B cell (primary cell): Measurements from ENCODE around the gene GIGYF1. TPM values are rescaled to one million over a fixed set of nuclear protein-coding genes. Genes with fewer than 3 reads are reported as not detected.

Experiments used
- ATAC-seq: fragments of 200-7000 bp; cut with Tn5 transposase; one replicate; pipeline ENCODE4 v1.10.0; 2021; ENCODE audit warnings: low read depth, mild to moderate bottlenecking, moderate number of reproducible peaks, moderate library complexity
- CTCF ChIA-PET: fragments of 350-600 bp; sonication (Branson Sonifier 250); formaldehyde crosslinking; loops from one replicate; lab custom pipeline; 2021; ENCODE audit warnings: antibody characterized with exemption, inconsistent platforms; lab: Charles Lee
- POLR2A ChIA-PET: fragments of 350-600 bp; sonication (Branson Sonifier 250); formaldehyde crosslinking; loops from one replicate; lab custom pipeline; 2021; ENCODE audit warnings: antibody characterized with exemption; lab: Charles Lee
- DNase-seq: peaks from one replicate; pipeline ENCODE4 v3.0.0; 2013
- H2AFZ ChIP-seq: 2 replicates; pipeline ENCODE4 v1.6.1; 2012; ENCODE audit warnings: mild to moderate bottlenecking, low read depth, low read length; ENCODE audit not compliant: insufficient read depth, poor library complexity, severe bottlenecking
- H3K27ac ChIP-seq, 2 donors: 1 replicate in 1 of 2; 2 replicates in 1 of 2; pipeline ENCODE4 v1.5.1; 2012 to 2013; ENCODE audit warnings: low read length in 2 of 2, mild to moderate bottlenecking in 2 of 2, moderate library complexity in 1 of 2
- H3K27me3 ChIP-seq, 4 experiments: fragments of 200-600 bp in 1 of 4; sonication (generic) in 1 of 4; replicated peaks in 1 of 4; 1 replicate in 2 of 4; 2 replicates in 2 of 4; pipeline versions ENCODE4 v1.6.1 to v1.7.0; 2013 to 2016; ENCODE audit warnings: low read length in 3 of 4, mild to moderate bottlenecking in 2 of 4, mixed read lengths in 1 of 4, moderate library complexity in 1 of 4; ENCODE audit not compliant: insufficient read depth in 4 of 4, control insufficient read depth in 3 of 4; ENCODE audit errors: control extremely low read depth in 1 of 4
- H3K36me3 ChIP-seq, 2 experiments: replicated peaks in 1 of 2; 1 replicate in 1 of 2; 2 replicates in 1 of 2; pipeline versions ENCODE4 v1.6.1 to v1.7.1; 2013; ENCODE audit warnings: low read length in 1 of 2; ENCODE audit not compliant: insufficient read depth in 2 of 2, control insufficient read depth in 1 of 2; ENCODE audit errors: control extremely low read depth in 1 of 2, extremely low read depth in 1 of 2
- H3K4me1 ChIP-seq, 2 donors: fragments of 200-600 bp in 1 of 2; sonication (generic) in 1 of 2; 1 replicate in 1 of 2; 2 replicates in 1 of 2; pipeline versions ENCODE4 v1.5.1 to v1.6.1; 2013 to 2017; ENCODE audit warnings: low read length in 2 of 2; ENCODE audit not compliant: control insufficient read depth in 2 of 2, insufficient read depth in 2 of 2
- H3K4me2 ChIP-seq: replicated peaks from 2 replicates; pipeline ENCODE3; 2012; ENCODE audit warnings: mild to moderate bottlenecking, low read depth, low read length; ENCODE audit not compliant: poor library complexity, severe bottlenecking
- H3K4me3 ChIP-seq, 5 experiments: fragments of 200-600 bp in 1 of 5; sonication (generic) in 1 of 5; 1 replicate in 3 of 5; 2 replicates in 2 of 5; pipeline versions ENCODE4 v1.5.1 to v1.7.0; 2011 to 2016; ENCODE audit warnings: low read length in 4 of 5, mild to moderate bottlenecking in 4 of 5, low read depth in 2 of 5, control low read depth in 1 of 5, moderate library complexity in 1 of 5; ENCODE audit not compliant: insufficient read depth in 1 of 5; ENCODE audit errors: control extremely low read depth in 1 of 5, extremely low read depth in 1 of 5
- H3K79me2 ChIP-seq: fragments of 200-600 bp; sonication (generic); one replicate; pipeline ENCODE4 v1.6.0; 2016; ENCODE audit warnings: low read length; ENCODE audit not compliant: control insufficient read depth, insufficient read depth
- H3K9ac ChIP-seq: fragments of 200-600 bp; sonication (generic); 2 replicates; pipeline ENCODE4 v1.6.1; 2017; ENCODE audit warnings: mild to moderate bottlenecking, low read length, moderate library complexity
- H3K9me3 ChIP-seq, 3 donors: one replicate each; pipeline versions ENCODE4 v1.6.1 to v1.7.1; 2013; ENCODE audit warnings: low read length in 2 of 3; ENCODE audit not compliant: control insufficient read depth in 2 of 3, insufficient read depth in 1 of 3; ENCODE audit errors: control extremely low read depth in 1 of 3
- H4K20me1 ChIP-seq: 2 replicates; pipeline ENCODE4 v1.6.0; 2012; ENCODE audit warnings: mild to moderate bottlenecking, low read length; ENCODE audit not compliant: insufficient read depth, control insufficient read depth, poor library complexity, severe bottlenecking
- H3K27ac Mint-ChIP-seq: one replicate; pipeline ENCODE4 v1.8.0; 2021; ENCODE audit warnings: mixed read lengths
- H3K27me3 Mint-ChIP-seq: one replicate; pipeline ENCODE4 v1.8.0; 2021; ENCODE audit warnings: mixed read lengths
- H3K4me1 Mint-ChIP-seq: one replicate; pipeline ENCODE4 v1.8.0; 2021; ENCODE audit warnings: mixed read lengths
- H3K4me3 Mint-ChIP-seq: one replicate; pipeline ENCODE4 v1.8.0; 2021; ENCODE audit warnings: mixed read lengths
- H3K9me3 Mint-ChIP-seq: one replicate; pipeline ENCODE4 v1.8.0; 2022; ENCODE audit warnings: mixed read lengths; ENCODE audit not compliant: insufficient read depth
- CTCF ChIP-seq: fragments of 200-600 bp; IDR thresholded peaks from one replicate; pipeline ENCODE4 v1.8.0; 2022; ENCODE audit warnings: antibody characterized with exemption, mild to moderate bottlenecking
- EZH2 ChIP-seq: IDR thresholded peaks from 2 replicates; pipeline ENCODE4 v1.6.1; 2012; ENCODE audit warnings: borderline replicate concordance, low read depth, mild to moderate bottlenecking, moderate library complexity, low read length; ENCODE audit not compliant: insufficient read depth, poor library complexity, severe bottlenecking
- WGBS: methylation state at CpG from one replicate; pipeline ENCODE4 v1.1.5; 2013; ENCODE audit warnings: missing lambda C conversion rate; ENCODE audit not compliant: insufficient coverage; 5-methylcytosine and 5-hydroxymethylcytosine counted together
- intact Hi-C: fragments of 100-400 bp; cut with micrococcal nuclease; formaldehyde crosslinking; loops from one replicate; pipeline ENCODE4 v1.10.0; 2022
- polyA plus RNA-seq: library from polyadenylated mRNA; depleted of rRNA; stranded (reverse); fragments of >200 nt; gene quantifications from 2 replicates; pipeline ENCODE4 v1.2.3, GENCODE V29; 2012
- total RNA-seq, 2 donors: library from RNA; stranded (reverse); fragments of 120-200 nt in 1 of 2; gene quantifications; 1 replicate in 1 of 2; 2 replicates in 1 of 2; pipeline versions ENCODE4 v1.2.3 to v1.2.4, GENCODE V29; 2013 to 2022

Gene GIGYF1
- total and polyA plus RNA-seq, 2 donors (not counting 1 experiment from before 2014, with no cell fraction given), result 45.9 to 134 TPM

DNA sequence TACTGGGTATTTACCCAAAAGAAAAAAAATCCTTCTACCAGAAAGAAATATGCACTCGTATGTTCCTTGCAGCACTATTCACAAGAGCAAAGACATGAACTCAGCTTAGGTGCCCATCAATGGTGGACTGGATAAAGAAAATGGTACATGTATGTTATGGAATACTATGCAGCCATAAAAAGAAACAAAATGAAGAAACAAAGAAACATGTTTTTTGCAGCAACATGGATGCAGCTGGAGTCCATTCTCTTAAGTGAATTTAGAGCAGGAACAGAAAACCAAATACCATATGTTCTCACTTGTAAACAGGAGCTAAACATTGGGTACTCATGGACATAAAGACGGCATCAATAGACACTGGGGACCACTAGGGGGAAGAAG lies 26.0 kb downstream of the GIGYF1 start:
- CTCF ChIA-PET, result interaction anchor here (1.2 kb wide), 1 partner anchor 33 kb away, joined by 5 read pairs; no protein-coding TSS in a partner anchor
- H3K9me3 Mint-ChIP-seq, result no peaks in the 10 kb centered on the region
- Histone ChIP-seq H3K79me2 (no peaks in the 10 kb centered on the region), H3K27me3 (no peaks in the 10 kb centered on the region), H3K9ac (no peak overlapping the region), H3K4me3 (no peak overlapping the region), H2AFZ (no peak overlapping the region), H3K4me1 (peaks cover 0 to 5% of the 10 kb centered on the region in 2 donors), H3K4me2 (no peak overlapping the region), H3K9me3 (no peaks in the 10 kb centered on the region), H3K27ac (no peak overlapping the region), H3K36me3 (no peaks in the 10 kb centered on the region), H4K20me1 (no peaks in the 10 kb centered on the region)
- POLR2A ChIA-PET, result no interaction called here
- H3K27me3 Mint-ChIP-seq, result peaks cover 3% of the 10 kb centered on the region
- H3K27ac Mint-ChIP-seq, result no peak overlapping the region
- no CpG with 5 or more reads among the region's 2 CpGs for WGBS
- intact Hi-C loops, result no loop called here
- H3K4me3 Mint-ChIP-seq, result no peak overlapping the region
- no peak for TF ChIP-seq EZH2
- TF ChIP-seq CTCF, result no peak
- no peak for ATAC-seq
- no peaks in the 10 kb centered on the region for H3K4me1 Mint-ChIP-seq
- no peak for DNase-seq

DNA sequence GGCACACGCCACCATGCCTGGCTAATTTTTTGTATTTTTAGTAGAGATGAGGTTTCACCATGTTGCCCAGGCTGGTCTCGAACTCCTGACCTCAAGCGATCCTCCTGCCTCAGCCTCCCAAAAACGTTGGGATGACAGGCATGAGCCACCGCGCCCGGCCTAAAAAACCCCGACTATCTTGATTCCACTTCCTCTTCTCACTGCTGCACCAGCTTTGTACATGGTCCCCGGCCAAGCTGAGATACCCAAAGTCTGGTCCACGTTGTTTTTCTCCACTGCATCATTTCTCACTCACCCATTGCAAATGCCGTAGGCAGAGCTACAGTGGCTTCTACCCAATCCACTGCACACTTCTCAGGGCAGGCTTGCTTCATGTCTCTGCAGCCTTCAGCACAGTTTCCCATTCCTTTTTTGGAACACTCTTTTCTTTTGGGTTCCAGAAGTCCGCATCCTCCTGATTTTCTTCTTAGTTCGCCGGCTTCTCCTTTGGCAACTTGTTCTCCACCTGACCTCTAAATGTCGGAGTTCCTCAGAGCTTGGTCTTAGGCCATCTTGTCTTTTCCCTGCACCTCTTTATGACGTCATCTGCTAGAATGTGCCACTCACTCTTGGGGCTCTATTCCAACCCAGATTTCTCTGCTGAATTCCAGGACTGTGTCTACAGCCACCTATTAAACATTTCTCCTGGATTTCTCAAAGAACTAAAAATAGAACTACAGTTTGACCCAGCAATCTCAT lies 26.6 kb downstream of the GIGYF1 start:
- Histone ChIP-seq H3K27ac (no peak overlapping the region), H3K36me3 (no peaks in the 10 kb centered on the region), H3K9ac (no peak overlapping the region), H3K79me2 (no peaks in the 10 kb centered on the region), H4K20me1 (no peaks in the 10 kb centered on the region), H2AFZ (peak overlapping the region; percentile 19), H3K4me3 (no peak overlapping the region), H3K4me2 (no peak overlapping the region), H3K27me3 (no peaks in the 10 kb centered on the region), H3K4me1 (no peaks in the 10 kb centered on the region), H3K9me3 (no peaks in the 10 kb centered on the region)
- H3K9me3 Mint-ChIP-seq, result no peaks in the 10 kb centered on the region
- H3K4me1 Mint-ChIP-seq, result no peaks in the 10 kb centered on the region
- no peak overlapping the region for H3K4me3 Mint-ChIP-seq
- intact Hi-C loops, result no loop called here
- H3K27me3 Mint-ChIP-seq, result peaks cover 3% of the 10 kb centered on the region
- TF ChIP-seq EZH2 (no peak), CTCF (no peak)
- 69% methylated on average over 15 of the region's 16 CpGs for WGBS
- ChIA-PET POLR2A (no interaction called here), CTCF (interaction anchor here (0.6 to 1.2 kb wide), 2 partner anchors 33 kb away, joined by 5 read pairs; no protein-coding TSS in a partner anchor)
- no peak for ATAC-seq
- H3K27ac Mint-ChIP-seq, result no peak overlapping the region
- DNase-seq, result no peak
